H1 (cell line): ENCODE results near the gene IL21R.

Source experiments
- BACH1 ChIP-seq: IDR thresholded peaks from 2 replicates; pipeline ENCODE4 v1.6.1; 2012; ENCODE audit warnings: low read length, improper control_type of control experiment
- CEBPB ChIP-seq: IDR thresholded peaks from 2 replicates; pipeline ENCODE4 v1.6.1; 2012; ENCODE audit warnings: low read depth, low read length
- CHD1 ChIP-seq: IDR thresholded peaks from 2 replicates; pipeline ENCODE4 v1.6.1; 2012; ENCODE audit warnings: low read depth, low read length, improper control_type of control experiment
- EP300 ChIP-seq, 2 experiments: IDR thresholded peaks; 1 replicate in 1 of 2; 2 replicates in 1 of 2; pipeline ENCODE4 v1.6.1; 2011 to 2012; ENCODE audit warnings: low read depth in 2 of 2, low read length in 2 of 2, mild to moderate bottlenecking in 2 of 2, borderline replicate concordance in 1 of 2, inconsistent platforms in 1 of 2, moderate library complexity in 1 of 2
- KDM1A ChIP-seq: fragments of 200-600, 300-600 bp; sonication (generic); IDR thresholded peaks from 2 replicates; pipeline ENCODE4 v1.7.1; 2016; ENCODE audit warnings: mild to moderate bottlenecking, low read length, borderline replicate concordance
- KDM5A ChIP-seq: fragments of 200-600 bp; IDR thresholded peaks from 2 replicates; pipeline ENCODE4 v1.7.1; 2012; ENCODE audit warnings: mild to moderate bottlenecking, low read length, inconsistent platforms, mixed read lengths
- POLR2A ChIP-seq, 2 experiments: IDR thresholded peaks; 1 replicate in 1 of 2; 2 replicates in 1 of 2; pipeline ENCODE4 v1.6.1; 2011; ENCODE audit warnings: low read depth in 2 of 2, low read length in 2 of 2, mild to moderate bottlenecking in 2 of 2; ENCODE audit errors: control extremely low read depth in 1 of 2
- RAD21 ChIP-seq, 2 experiments: IDR thresholded peaks in 1 of 2; conservative IDR thresholded peaks in 1 of 2; 2 replicates each; pipeline ENCODE4 v1.6.1; 2011; ENCODE audit warnings: low read depth in 2 of 2, low read length in 2 of 2, improper control_type of control experiment in 1 of 2, inconsistent platforms in 1 of 2, mild to moderate bottlenecking in 1 of 2, moderate library complexity in 1 of 2
- YY1 ChIP-seq: IDR thresholded peaks from 2 replicates; pipeline ENCODE4 v1.6.1; 2011; ENCODE audit warnings: low read depth, mild to moderate bottlenecking, low read length
- TF ChIP-seq, protein P1 (sequence below), 3 experiments: IDR thresholded peaks; 1 replicate in 2 of 3; 2 replicates in 1 of 3; pipeline versions ENCODE4 v1.5.1 to v1.6.1; 2011; ENCODE audit warnings: low read length in 3 of 3, mild to moderate bottlenecking in 3 of 3, inconsistent platforms in 2 of 3, low read depth in 1 of 3, moderate library complexity in 1 of 3; ENCODE audit not compliant: insufficient read depth in 1 of 3; ENCODE audit errors: control extremely low read depth in 1 of 3

DNA sequence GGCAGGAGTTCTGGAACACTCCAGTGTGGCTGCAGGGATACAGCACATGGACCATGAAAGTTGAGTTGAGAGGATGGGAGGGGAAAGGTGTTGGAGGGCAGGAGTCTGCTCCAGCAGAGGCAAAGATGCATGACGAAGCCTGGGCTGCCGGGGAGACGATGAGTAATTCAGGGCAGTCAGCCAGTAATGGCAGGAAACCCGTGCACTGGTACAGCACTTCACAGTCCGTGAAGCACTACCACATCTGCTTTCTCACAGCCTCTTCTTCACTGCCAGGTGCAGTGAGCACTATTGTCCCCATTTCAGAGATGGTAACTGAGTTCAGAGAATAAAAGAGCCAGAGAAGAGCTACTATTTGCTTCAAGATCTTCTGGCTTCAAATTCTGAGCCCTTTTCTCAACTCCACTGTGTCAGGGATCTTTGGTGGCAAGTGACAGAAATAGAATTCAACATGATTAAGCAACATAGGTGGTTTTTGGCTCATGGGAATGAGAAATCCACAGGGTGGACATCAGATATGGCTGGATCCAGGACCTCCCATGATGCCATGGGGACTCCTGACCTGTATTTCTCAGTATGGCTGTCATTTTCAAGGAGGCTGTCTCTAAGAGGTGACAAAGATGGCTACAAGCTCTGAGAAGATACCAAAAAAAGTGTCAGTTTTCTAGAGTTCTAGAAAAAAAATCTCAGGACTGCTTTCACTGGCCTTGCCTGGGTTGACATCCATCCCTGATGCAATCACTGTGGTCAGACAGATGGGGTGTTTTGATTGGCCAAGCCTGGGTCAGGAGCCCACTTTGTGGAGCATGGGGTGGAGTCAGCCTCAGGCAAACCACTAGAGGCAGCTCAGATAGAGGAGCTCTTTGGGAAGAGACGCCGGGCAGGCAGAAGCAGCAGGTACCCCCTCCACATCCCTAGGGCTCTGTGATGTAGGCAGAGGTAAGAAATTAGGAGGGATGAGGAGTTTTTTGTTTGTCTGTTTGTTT is 24.7 kb downstream of the IL21R start:
- TF ChIP-seq KDM1A (peak; percentile 23; the same call in 1 of the 2 replicates), CEBPB (no peak), KDM5A (no peak), RAD21 (IDR thresholded peaks at IDR 0.05 in 1 of 2, conservative IDR thresholded peaks at IDR 0.05 in 1 of 2; ENCODE audit: low read depth in 2 of 2, low read length in 2 of 2) (no peak), BACH1 (no peak), POLR2A (IDR thresholded peaks at IDR 0.05; ENCODE audit: control extremely low read depth in 1 of 2, low read depth in 2 of 2, low read length in 2 of 2) (no peak), YY1 (no peak), EP300 (IDR thresholded peaks at IDR 0.05; ENCODE audit: borderline replicate concordance in 1 of 2, low read depth in 2 of 2, low read length in 2 of 2) (no peak), CHD1 (no peak)
- TF ChIP-seq, protein P1, sequence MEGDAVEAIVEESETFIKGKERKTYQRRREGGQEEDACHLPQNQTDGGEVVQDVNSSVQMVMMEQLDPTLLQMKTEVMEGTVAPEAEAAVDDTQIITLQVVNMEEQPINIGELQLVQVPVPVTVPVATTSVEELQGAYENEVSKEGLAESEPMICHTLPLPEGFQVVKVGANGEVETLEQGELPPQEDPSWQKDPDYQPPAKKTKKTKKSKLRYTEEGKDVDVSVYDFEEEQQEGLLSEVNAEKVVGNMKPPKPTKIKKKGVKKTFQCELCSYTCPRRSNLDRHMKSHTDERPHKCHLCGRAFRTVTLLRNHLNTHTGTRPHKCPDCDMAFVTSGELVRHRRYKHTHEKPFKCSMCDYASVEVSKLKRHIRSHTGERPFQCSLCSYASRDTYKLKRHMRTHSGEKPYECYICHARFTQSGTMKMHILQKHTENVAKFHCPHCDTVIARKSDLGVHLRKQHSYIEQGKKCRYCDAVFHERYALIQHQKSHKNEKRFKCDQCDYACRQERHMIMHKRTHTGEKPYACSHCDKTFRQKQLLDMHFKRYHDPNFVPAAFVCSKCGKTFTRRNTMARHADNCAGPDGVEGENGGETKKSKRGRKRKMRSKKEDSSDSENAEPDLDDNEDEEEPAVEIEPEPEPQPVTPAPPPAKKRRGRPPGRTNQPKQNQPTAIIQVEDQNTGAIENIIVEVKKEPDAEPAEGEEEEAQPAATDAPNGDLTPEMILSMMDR (IDR thresholded peaks at IDR 0.05; ENCODE audit: control extremely low read depth in 1 of 3, insufficient read depth in 1 of 3, low read depth in 1 of 3, low read length in 3 of 3): peak in 1 of 3 experiments; percentile 5; a peak in 1 of 4 replicates
